H1 (cell line): ENCODE data around the gene CSN1S1. TPM values are rescaled to one million over a fixed set of nuclear protein-coding genes. Genes with fewer than 3 reads are reported as not detected.

Experiments used
- CTCF ChIA-PET: fragments of 300-600 bp; sonication (Branson Sonifier 250); formaldehyde crosslinking; loops from one replicate; lab custom pipeline; 2021; ENCODE audit not compliant: partially characterized antibody; lab: Charles Lee
- POLR2A ChIA-PET: fragments of 300-600 bp; sonication (Branson Sonifier 250); formaldehyde crosslinking; loops from one replicate; lab custom pipeline; 2021; ENCODE audit warnings: inconsistent platforms; ENCODE audit not compliant: partially characterized antibody; lab: Charles Lee
- DNase-seq, 2 experiments: peaks; one replicate each; pipeline versions ENCODE4 v3.0.0 to v3.0.0-alpha.2; 2010 to 2022; ENCODE audit warnings: low spot score in 2 of 2, low read depth in 1 of 2, mixed read lengths in 1 of 2
- FAIRE-seq: peaks from 2 replicates; lab custom pipeline; 2011; peaks lifted over from hg19 to GRCh38; lab: Jason Lieb, UNC
- H2AFZ ChIP-seq: 2 replicates; pipeline ENCODE4 v1.8.1; 2012; ENCODE audit warnings: low read length, inconsistent platforms
- H2AK5ac ChIP-seq: 2 replicates; pipeline ENCODE4 v1.6.1; 2013; ENCODE audit warnings: low read depth, low read length
- H2BK120ac ChIP-seq: replicated peaks from 2 replicates; pipeline ENCODE3; 2013; ENCODE audit warnings: low read depth, low read length, inconsistent platforms
- H2BK12ac ChIP-seq: 2 replicates; pipeline ENCODE4 v1.6.1; 2013; ENCODE audit warnings: low read depth, low read length
- H2BK15ac ChIP-seq: 2 replicates; pipeline ENCODE4 v1.6.1; 2013; ENCODE audit warnings: low read length
- H2BK20ac ChIP-seq: 2 replicates; pipeline ENCODE4 v1.6.1; 2013; ENCODE audit warnings: low read length
- H2BK5ac ChIP-seq: 2 replicates; pipeline ENCODE4 v1.6.1; 2013; ENCODE audit warnings: low read depth, low read length
- H3K14ac ChIP-seq: 2 replicates; pipeline ENCODE4 v1.6.1; 2013; ENCODE audit warnings: inconsistent platforms; ENCODE audit not compliant: insufficient read length
- H3K18ac ChIP-seq: 2 replicates; pipeline ENCODE4 v1.6.1; 2013; ENCODE audit warnings: low read length; ENCODE audit errors: extremely low read depth
- H3K23ac ChIP-seq: 2 replicates; pipeline ENCODE4 v1.6.1; 2013; ENCODE audit warnings: inconsistent platforms; ENCODE audit not compliant: insufficient read length
- H3K23me2 ChIP-seq: 2 replicates; pipeline ENCODE4 v1.6.1; 2013; ENCODE audit warnings: low read depth, low read length
- H3K27ac ChIP-seq: 2 replicates; pipeline ENCODE4 v1.6.1; 2011; ENCODE audit warnings: low read depth, low read length, inconsistent platforms
- H3K27me3 ChIP-seq, 4 experiments: replicated peaks in 1 of 4; 1 replicate in 1 of 4; 2 replicates in 3 of 4; pipeline versions ENCODE4 v1.6.1 to v1.8.1; 2011 to 2013; ENCODE audit warnings: low read length in 3 of 4, mild to moderate bottlenecking in 3 of 4, inconsistent platforms in 2 of 4, mixed read lengths in 2 of 4, moderate library complexity in 1 of 4; ENCODE audit not compliant: control insufficient read depth in 3 of 4, insufficient read depth in 3 of 4; ENCODE audit errors: extremely low read depth in 1 of 4
- H3K36me3 ChIP-seq, 4 experiments: 2 replicates each; pipeline versions ENCODE4 v1.6.1 to v1.8.1; 2011 to 2013; ENCODE audit warnings: mild to moderate bottlenecking in 4 of 4, low read length in 3 of 4, moderate library complexity in 2 of 4, control low read depth in 1 of 4, inconsistent platforms in 1 of 4; ENCODE audit not compliant: insufficient read depth in 4 of 4, control insufficient read depth in 2 of 4
- H3K4ac ChIP-seq: replicated peaks from 2 replicates; pipeline ENCODE3; 2013; ENCODE audit warnings: low read length, low read depth, mixed read lengths, inconsistent platforms; ENCODE audit not compliant: insufficient read length
- H3K4me1 ChIP-seq, 4 experiments: replicated peaks in 1 of 4; 1 replicate in 1 of 4; 2 replicates in 3 of 4; pipeline versions ENCODE4 v1.6.1 to v1.8.1; 2011 to 2013; ENCODE audit warnings: low read length in 3 of 4, inconsistent platforms in 2 of 4, mixed read lengths in 1 of 4; ENCODE audit not compliant: insufficient read depth in 4 of 4, control insufficient read depth in 3 of 4
- H3K4me2 ChIP-seq, 2 experiments: 2 replicates each; pipeline versions ENCODE4 v1.6.1 to v1.8.1; 2011 to 2013; ENCODE audit warnings: low read depth in 2 of 2, low read length in 2 of 2, control low read depth in 1 of 2, inconsistent platforms in 1 of 2, mild to moderate bottlenecking in 1 of 2; ENCODE audit not compliant: insufficient read depth in 1 of 2
- H3K4me3 ChIP-seq, 4 experiments: fragments of 200-600, 300-600 bp in 1 of 4; sonication (generic), shearing (Covaris generic), sonication (Bioruptor Twin) in 1 of 4; 2 replicates each; pipeline versions ENCODE4 v1.5.1 to v1.8.1; 2011 to 2016; ENCODE audit warnings: low read length in 4 of 4, low read depth in 3 of 4, control low read depth in 2 of 4, inconsistent platforms in 2 of 4, mild to moderate bottlenecking in 2 of 4, mixed read lengths in 1 of 4, moderate library complexity in 1 of 4; ENCODE audit not compliant: insufficient read depth in 2 of 4; ENCODE audit errors: extremely low read depth in 1 of 4
- H3K56ac ChIP-seq: replicated peaks from 2 replicates; pipeline ENCODE3; 2013; ENCODE audit warnings: low read depth, mild to moderate bottlenecking, mixed read lengths, low read length, inconsistent platforms; ENCODE audit not compliant: insufficient read length
- H3K79me1 ChIP-seq: 2 replicates; pipeline ENCODE4 v1.6.1; 2013; ENCODE audit warnings: low read depth, low read length, control low read depth
- H3K79me2 ChIP-seq, 2 experiments: 2 replicates each; pipeline versions ENCODE4 v1.6.1 to v1.8.1; 2012 to 2013; ENCODE audit warnings: low read length in 2 of 2, mild to moderate bottlenecking in 2 of 2, inconsistent platforms in 1 of 2; ENCODE audit not compliant: insufficient read depth in 2 of 2, control insufficient read depth in 1 of 2
- H3K9ac ChIP-seq, 4 experiments: replicated peaks in 1 of 4; 1 replicate in 1 of 4; 2 replicates in 3 of 4; pipeline versions ENCODE4 v1.6.1 to v1.8.1; 2011 to 2013; ENCODE audit warnings: low read depth in 3 of 4, low read length in 3 of 4, control low read depth in 2 of 4, mild to moderate bottlenecking in 2 of 4, moderate library complexity in 2 of 4, inconsistent platforms in 1 of 4; ENCODE audit errors: extremely low read depth in 1 of 4
- H3K9me3 ChIP-seq, 2 experiments: 2 replicates each; pipeline versions ENCODE4 v1.6.1 to v1.8.1; 2012 to 2013; ENCODE audit warnings: mild to moderate bottlenecking in 2 of 2, moderate library complexity in 2 of 2, control low read depth in 1 of 2, inconsistent platforms in 1 of 2, low read depth in 1 of 2, low read length in 1 of 2, mixed read lengths in 1 of 2; ENCODE audit not compliant: insufficient read depth in 2 of 2
- H4K20me1 ChIP-seq, 2 experiments: replicated peaks in 1 of 2; 2 replicates each; pipeline versions ENCODE3 to v1.8.1; 2011 to 2013; ENCODE audit warnings: inconsistent platforms in 2 of 2, low read length in 2 of 2, mild to moderate bottlenecking in 1 of 2; ENCODE audit not compliant: insufficient read depth in 2 of 2, control insufficient read depth in 1 of 2
- H4K5ac ChIP-seq: 2 replicates; pipeline ENCODE4 v1.6.1; 2013; ENCODE audit warnings: low read length, low read depth, mixed read lengths, inconsistent platforms; ENCODE audit not compliant: insufficient read length
- H4K8ac ChIP-seq: 2 replicates; pipeline ENCODE4 v1.8.0; 2013; ENCODE audit warnings: mild to moderate bottlenecking, moderate library complexity, low read length, inconsistent platforms; ENCODE audit not compliant: insufficient read depth; ENCODE audit errors: extremely low read depth
- H4K91ac ChIP-seq: replicated peaks from 2 replicates; pipeline ENCODE3; 2013; ENCODE audit warnings: low read length, mixed read lengths, inconsistent platforms; ENCODE audit not compliant: insufficient read length
- CEBPB ChIP-seq: IDR thresholded peaks from 2 replicates; pipeline ENCODE4 v1.6.1; 2012; ENCODE audit warnings: low read depth, low read length
- EZH2 ChIP-seq: fragments of 200-600 bp; sonication (generic); IDR thresholded peaks from 2 replicates; pipeline ENCODE4 v1.7.1; 2012; ENCODE audit warnings: low read depth, mild to moderate bottlenecking, moderate library complexity, low read length, inconsistent platforms; ENCODE audit not compliant: severe bottlenecking
- HDAC2 ChIP-seq, 2 experiments: fragments of 300-600 bp in 1 of 2; sonication (generic) in 1 of 2; IDR thresholded peaks; 2 replicates each; pipeline ENCODE4 v1.6.1; 2011 to 2012; ENCODE audit warnings: low read depth in 2 of 2, low read length in 2 of 2, mild to moderate bottlenecking in 2 of 2, moderate library complexity in 2 of 2, borderline replicate concordance in 1 of 2, inconsistent platforms in 1 of 2
- SP2 ChIP-seq: IDR thresholded peaks from 2 replicates; pipeline ENCODE4 v1.6.1; 2012; ENCODE audit warnings: mild to moderate bottlenecking, low read length, inconsistent platforms
- WGBS, 2 experiments: shearing (Covaris generic) in 1 of 2; methylation state at CpG; one replicate each; pipeline versions ENCODE4 v1.1.6 to v1.1.7; 2013 to 2015; ENCODE audit warnings: low lambda C conversion rate in 2 of 2, mixed read lengths in 2 of 2, inconsistent platforms in 1 of 2, low coverage in 1 of 2, missing lambda C conversion rate in 1 of 2; ENCODE audit not compliant: insufficient replicate concordance in 2 of 2, insufficient coverage in 1 of 2, insufficient read length in 1 of 2; ENCODE audit errors: extremely low coverage in 1 of 2, missing lambda C conversion rate in 1 of 2; 5-methylcytosine and 5-hydroxymethylcytosine counted together
- polyA plus RNA-seq, 7 experiments: library from polyadenylated mRNA; depleted of rRNA in 3 of 7; stranded (reverse) in 5 of 7; unstranded in 2 of 7; fragments of >200 nt in 5 of 7; fragments of 200-250 nt in 2 of 7; gene quantifications; 1 replicate in 5 of 7; 2 replicates in 1 of 7; 4 replicates in 1 of 7; pipeline versions ENCODE4 v1.2.1 to v1.2.3, GENCODE V29; 2011 to 2013; ENCODE audit warnings: missing spikeins in 2 of 7, mixed read lengths in 2 of 7
- total RNA-seq: library from RNA; stranded (reverse); fragmentation: NEBNext Ultra II Directional; extraction: Animal tissue kit (Norgen Biotek cat#: 25700); gene quantifications from 2 replicates; pipeline ENCODE4 v1.2.1, GENCODE V29; 2021

The CSN1S1 gene
- total and polyA plus RNA-seq, 2 of the 8 experiments (the other 6 are each of a cell fraction or from before 2014, with no cell fraction given) = not detected

- Histone ChIP-seq H2BK12ac (no peak overlapping the region), H4K8ac (no peak overlapping the region), H3K4me3 (no peak overlapping the region), H2BK5ac (no peak overlapping the region), H3K23me2 (no peaks in the 10 kb centered on the region), H3K4ac (no peak overlapping the region), H2AFZ (no peak overlapping the region), H3K4me1 (no peaks in the 10 kb centered on the region), H3K79me1 (no peaks in the 10 kb centered on the region), H4K91ac (no peak overlapping the region), H3K4me2 (no peak overlapping the region), H3K36me3 (no peaks in the 10 kb centered on the region), H3K79me2 (no peaks in the 10 kb centered on the region), H3K23ac (no peak overlapping the region), H2BK20ac (no peak overlapping the region), H2BK15ac (no peak overlapping the region), H3K9me3 (no peaks in the 10 kb centered on the region), H3K27me3 (no peaks in the 10 kb centered on the region), H4K20me1 (no peaks in the 10 kb centered on the region), H3K9ac (no peak overlapping the region), H4K5ac (no peak overlapping the region), H3K56ac (no peak overlapping the region), H2BK120ac (no peak overlapping the region), H2AK5ac (no peak overlapping the region), H3K14ac (no peak overlapping the region), H3K27ac (no peak overlapping the region), H3K18ac (no peak overlapping the region)
- DNase-seq (no peak), FAIRE-seq (no peak)
- ChIA-PET CTCF (interaction anchor here (0.6 kb wide), 1 partner anchor 176 kb away, joined by 3 read pairs; no protein-coding TSS in a partner anchor), POLR2A (no interaction called here)
- 93% methylated on average over 1 of the region's 1 CpG; no CpG with 5 or more reads in 1 of the 2 experiments for WGBS, 2 experiments
- TF ChIP-seq EZH2 = no peak
- TF ChIP-seq HDAC2 (IDR thresholded peaks at IDR 0.05; ENCODE audit: borderline replicate concordance in 1 of 2, low read depth in 2 of 2, low read length in 2 of 2) = no peak
- TF ChIP-seq CEBPB = no peak
- no peak for TF ChIP-seq SP2
These were observed 39.2 kb downstream of the CSN1S1 start for GRCh38 chr4:69970071-69970470.
